Calu3 (cell line): ENCODE results near the gene SMIM20. TPM values are rescaled to one million over a fixed set of nuclear protein-coding genes. Genes with fewer than 3 reads are reported as not detected.

Experiments used
- BruUV-seq: library from RNA; stranded (reverse); fragments of 400-500 nt; replicated peaks from 2 replicates; lab custom pipeline; 2021; lab: Mats Ljungman, UMichigan
- CTCF ChIA-PET: fragments of 300-600 bp; sonication (Branson Sonifier 250); formaldehyde crosslinking; loops from one replicate; lab custom pipeline; 2022; ENCODE audit warnings: antibody characterized with exemption; lab: Charles Lee
- DNase-seq: peaks from one replicate; pipeline ENCODE4 v3.0.0; 2022
- H3K27ac Mint-ChIP-seq: one replicate; pipeline ENCODE4 v1.8.0; 2022; ENCODE audit warnings: mixed read lengths; ENCODE audit not compliant: unreplicated experiment
- H3K27me3 Mint-ChIP-seq: one replicate; pipeline ENCODE4 v1.8.0; 2022; ENCODE audit warnings: mixed read lengths; ENCODE audit not compliant: unreplicated experiment
- H3K36me3 Mint-ChIP-seq: one replicate; pipeline ENCODE4 v1.8.0; 2022; ENCODE audit warnings: mild to moderate bottlenecking, moderate library complexity, mixed read lengths; ENCODE audit not compliant: insufficient read depth, unreplicated experiment
- H3K4me1 Mint-ChIP-seq: one replicate; pipeline ENCODE4 v1.8.0; 2022; ENCODE audit warnings: mild to moderate bottlenecking, low read depth, mixed read lengths; ENCODE audit not compliant: unreplicated experiment
- H3K4me3 Mint-ChIP-seq: one replicate; pipeline ENCODE4 v1.8.0; 2022; ENCODE audit warnings: mild to moderate bottlenecking, low read depth, moderate library complexity, mixed read lengths; ENCODE audit not compliant: unreplicated experiment
- H3K9me3 Mint-ChIP-seq: one replicate; pipeline ENCODE4 v1.8.0; 2022; ENCODE audit warnings: low read depth, mixed read lengths; ENCODE audit not compliant: unreplicated experiment
- intact Hi-C: fragments of 100-400 bp; cut with micrococcal nuclease; formaldehyde crosslinking; loops from one replicate; pipeline ENCODE4 v1.10.0; 2022; ENCODE audit not compliant: unreplicated experiment
- total RNA-seq: library from RNA; stranded (reverse); gene quantifications from 2 replicates; pipeline ENCODE4 v1.2.3, GENCODE V29; 2022
- TF ChIP-seq, protein P1 (sequence below): fragments of 200-600 bp; IDR thresholded peaks from one replicate; pipeline ENCODE4 v1.8.0; 2022; ENCODE audit warnings: antibody characterized with exemption; ENCODE audit not compliant: unreplicated experiment

The SMIM20 gene
- total RNA-seq, 1 experiment from 2014 or later = 21.0 TPM

DNA sequence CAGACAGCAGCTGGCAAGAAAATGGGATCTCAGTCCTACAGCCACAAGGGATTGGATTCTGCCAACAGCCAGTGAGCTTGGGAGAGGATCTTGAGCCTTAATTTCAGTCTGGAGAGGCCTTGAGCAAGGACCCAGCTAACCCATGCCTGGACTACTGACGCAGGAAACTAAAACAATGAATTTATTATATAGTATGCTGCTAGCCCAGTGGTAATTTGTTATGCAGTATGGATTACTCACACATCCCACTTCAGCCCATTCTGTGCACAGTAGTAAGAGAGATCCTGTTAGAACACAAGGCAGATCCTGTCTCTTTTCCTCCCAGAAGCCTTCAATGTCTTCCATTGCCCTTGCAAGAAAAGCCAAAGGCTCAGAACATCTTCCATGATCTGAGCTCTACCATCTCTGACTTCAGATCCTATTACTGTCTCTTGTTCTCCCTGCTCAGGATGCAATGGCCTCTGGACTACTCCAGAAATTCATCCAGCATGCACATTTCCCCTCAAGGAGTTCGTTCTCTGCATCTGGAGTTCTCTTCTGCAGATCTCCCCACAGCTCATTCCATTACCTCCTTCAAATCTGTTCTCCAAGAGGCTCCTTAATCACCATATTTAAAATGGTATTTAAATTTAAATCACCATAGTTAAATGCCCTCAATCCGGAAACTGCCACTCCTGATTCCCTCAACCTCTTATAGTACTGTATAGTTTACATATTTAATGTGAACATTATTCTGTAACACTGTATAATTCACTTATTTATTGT is 27.6 kb downstream of the SMIM20 start:
- H3K27ac Mint-ChIP-seq = no peak overlapping the region

DNA sequence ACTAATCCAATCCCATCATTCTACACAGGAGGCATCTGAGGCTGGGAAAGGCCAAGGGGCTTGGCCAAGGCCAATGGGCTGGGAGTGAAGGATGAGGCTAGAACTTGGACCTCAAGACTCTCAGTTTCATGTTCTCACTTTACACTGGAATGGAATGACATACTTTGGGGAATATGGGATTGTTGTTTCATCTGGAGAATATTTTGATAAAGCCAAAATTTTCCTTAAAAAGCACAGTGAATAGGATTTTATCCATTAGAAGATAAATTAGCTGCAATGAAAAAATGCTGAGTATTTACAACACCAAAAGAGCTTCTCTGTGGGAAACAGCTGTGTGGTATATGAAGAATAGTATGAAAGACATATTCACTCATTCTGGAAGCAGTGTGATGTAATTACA is 29.3 kb downstream of the SMIM20 start:
- no TSS peak for BruUV-seq
- Mint-ChIP-seq H3K4me3 (no peak overlapping the region), H3K27me3 (peaks cover 24% of the 10 kb centered on the region), H3K36me3 (no peaks in the 10 kb centered on the region), H3K9me3 (no peaks in the 10 kb centered on the region), H3K27ac (no peak overlapping the region), H3K4me1 (no peaks in the 10 kb centered on the region)
- TF ChIP-seq, protein P1, sequence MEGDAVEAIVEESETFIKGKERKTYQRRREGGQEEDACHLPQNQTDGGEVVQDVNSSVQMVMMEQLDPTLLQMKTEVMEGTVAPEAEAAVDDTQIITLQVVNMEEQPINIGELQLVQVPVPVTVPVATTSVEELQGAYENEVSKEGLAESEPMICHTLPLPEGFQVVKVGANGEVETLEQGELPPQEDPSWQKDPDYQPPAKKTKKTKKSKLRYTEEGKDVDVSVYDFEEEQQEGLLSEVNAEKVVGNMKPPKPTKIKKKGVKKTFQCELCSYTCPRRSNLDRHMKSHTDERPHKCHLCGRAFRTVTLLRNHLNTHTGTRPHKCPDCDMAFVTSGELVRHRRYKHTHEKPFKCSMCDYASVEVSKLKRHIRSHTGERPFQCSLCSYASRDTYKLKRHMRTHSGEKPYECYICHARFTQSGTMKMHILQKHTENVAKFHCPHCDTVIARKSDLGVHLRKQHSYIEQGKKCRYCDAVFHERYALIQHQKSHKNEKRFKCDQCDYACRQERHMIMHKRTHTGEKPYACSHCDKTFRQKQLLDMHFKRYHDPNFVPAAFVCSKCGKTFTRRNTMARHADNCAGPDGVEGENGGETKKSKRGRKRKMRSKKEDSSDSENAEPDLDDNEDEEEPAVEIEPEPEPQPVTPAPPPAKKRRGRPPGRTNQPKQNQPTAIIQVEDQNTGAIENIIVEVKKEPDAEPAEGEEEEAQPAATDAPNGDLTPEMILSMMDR = no peak
- no peak for DNase-seq
- intact Hi-C loops = no loop called here
- CTCF ChIA-PET = no interaction called here

More for the DNA sequence above, 27.6 kb downstream of the SMIM20 start:
- no peak for DNase-seq
- H3K27me3 Mint-ChIP-seq = peaks cover 24% of the 10 kb centered on the region
- H3K4me1 Mint-ChIP-seq = no peaks in the 10 kb centered on the region
- BruUV-seq = no TSS peak
- intact Hi-C loops = no loop called here
- TF ChIP-seq, protein P1 = no peak
- H3K9me3 Mint-ChIP-seq = no peaks in the 10 kb centered on the region
- H3K4me3 Mint-ChIP-seq = no peak overlapping the region
- no peaks in the 10 kb centered on the region for H3K36me3 Mint-ChIP-seq
- CTCF ChIA-PET = interaction anchor here (0.8 to 1.4 kb wide), 2 partner anchors 12 to 14 kb away, joined by 3 to 5 read pairs; no protein-coding TSS in a partner anchor

DNA sequence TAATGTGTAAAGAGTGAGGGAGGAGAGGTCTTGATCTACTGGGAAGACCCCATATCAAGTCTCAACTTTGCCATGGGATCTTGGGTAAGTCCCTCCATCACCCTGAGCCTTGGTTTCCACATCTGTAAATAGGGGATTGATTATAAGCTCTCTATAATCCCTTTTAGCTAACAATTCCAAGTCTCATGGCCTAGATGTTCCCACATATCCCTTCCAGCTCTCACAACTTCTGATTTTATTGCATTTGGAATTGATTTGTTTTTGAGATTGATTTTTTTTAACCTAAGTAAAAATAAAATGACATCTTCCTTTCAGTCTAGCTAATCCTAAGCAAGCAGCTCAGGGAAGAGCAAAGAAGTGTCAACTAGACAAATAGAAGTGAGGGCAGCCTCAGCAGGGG is 29.8 kb downstream of the SMIM20 start:
- CTCF ChIA-PET = no interaction called here
- no peaks in the 10 kb centered on the region for H3K9me3 Mint-ChIP-seq
- intact Hi-C loops = no loop called here
- H3K36me3 Mint-ChIP-seq = no peaks in the 10 kb centered on the region
- H3K27ac Mint-ChIP-seq = no peak overlapping the region
- no peak overlapping the region for H3K4me3 Mint-ChIP-seq
- peaks cover 1% of the 10 kb centered on the region for H3K4me1 Mint-ChIP-seq
- BruUV-seq = no TSS peak
- DNase-seq = no peak
- TF ChIP-seq, protein P1 = no peak
- H3K27me3 Mint-ChIP-seq = peaks cover 25% of the 10 kb centered on the region

DNA sequence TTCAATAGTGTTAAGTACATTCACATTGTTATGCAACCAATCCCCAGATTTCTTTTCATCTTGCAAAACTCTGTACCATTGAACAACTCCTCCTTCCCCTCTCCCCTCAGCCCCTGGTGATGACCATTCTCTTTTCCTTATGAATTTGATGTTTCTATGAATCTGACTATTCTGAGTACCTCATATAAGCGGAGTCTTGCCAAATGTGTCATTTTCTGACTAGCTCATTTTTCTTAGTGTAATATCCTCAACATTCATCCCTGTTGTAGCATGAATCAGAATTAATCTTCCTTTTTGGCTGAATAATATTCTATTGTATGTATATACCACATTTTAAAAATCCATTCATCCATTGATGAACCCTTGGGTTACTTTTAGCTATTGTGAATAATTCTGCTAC is 34.0 kb downstream of the SMIM20 start:
- no TSS peak for BruUV-seq
- TF ChIP-seq, protein P1 = no peak
- DNase-seq = no peak
- peaks cover 43% of the 10 kb centered on the region for H3K27me3 Mint-ChIP-seq
- H3K4me1 Mint-ChIP-seq = peaks cover 8% of the 10 kb centered on the region
- no peak overlapping the region for H3K27ac Mint-ChIP-seq
- CTCF ChIA-PET = no interaction called here
- H3K4me3 Mint-ChIP-seq = no peak overlapping the region
- no peaks in the 10 kb centered on the region for H3K36me3 Mint-ChIP-seq
- H3K9me3 Mint-ChIP-seq = no peaks in the 10 kb centered on the region
- intact Hi-C loops = no loop called here
